GM21515 (cell line): ENCODE results near the gene AR.

Experiments used
- ATAC-seq: cut with Tn5 transposase; IDR thresholded peaks from one replicate; pipeline ENCODE4 v1.9.1; 2021; ENCODE audit not compliant: unreplicated experiment

The AR gene, protein sequence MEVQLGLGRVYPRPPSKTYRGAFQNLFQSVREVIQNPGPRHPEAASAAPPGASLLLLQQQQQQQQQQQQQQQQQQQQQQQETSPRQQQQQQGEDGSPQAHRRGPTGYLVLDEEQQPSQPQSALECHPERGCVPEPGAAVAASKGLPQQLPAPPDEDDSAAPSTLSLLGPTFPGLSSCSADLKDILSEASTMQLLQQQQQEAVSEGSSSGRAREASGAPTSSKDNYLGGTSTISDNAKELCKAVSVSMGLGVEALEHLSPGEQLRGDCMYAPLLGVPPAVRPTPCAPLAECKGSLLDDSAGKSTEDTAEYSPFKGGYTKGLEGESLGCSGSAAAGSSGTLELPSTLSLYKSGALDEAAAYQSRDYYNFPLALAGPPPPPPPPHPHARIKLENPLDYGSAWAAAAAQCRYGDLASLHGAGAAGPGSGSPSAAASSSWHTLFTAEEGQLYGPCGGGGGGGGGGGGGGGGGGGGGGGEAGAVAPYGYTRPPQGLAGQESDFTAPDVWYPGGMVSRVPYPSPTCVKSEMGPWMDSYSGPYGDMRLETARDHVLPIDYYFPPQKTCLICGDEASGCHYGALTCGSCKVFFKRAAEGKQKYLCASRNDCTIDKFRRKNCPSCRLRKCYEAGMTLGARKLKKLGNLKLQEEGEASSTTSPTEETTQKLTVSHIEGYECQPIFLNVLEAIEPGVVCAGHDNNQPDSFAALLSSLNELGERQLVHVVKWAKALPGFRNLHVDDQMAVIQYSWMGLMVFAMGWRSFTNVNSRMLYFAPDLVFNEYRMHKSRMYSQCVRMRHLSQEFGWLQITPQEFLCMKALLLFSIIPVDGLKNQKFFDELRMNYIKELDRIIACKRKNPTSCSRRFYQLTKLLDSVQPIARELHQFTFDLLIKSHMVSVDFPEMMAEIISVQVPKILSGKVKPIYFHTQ

DNA sequence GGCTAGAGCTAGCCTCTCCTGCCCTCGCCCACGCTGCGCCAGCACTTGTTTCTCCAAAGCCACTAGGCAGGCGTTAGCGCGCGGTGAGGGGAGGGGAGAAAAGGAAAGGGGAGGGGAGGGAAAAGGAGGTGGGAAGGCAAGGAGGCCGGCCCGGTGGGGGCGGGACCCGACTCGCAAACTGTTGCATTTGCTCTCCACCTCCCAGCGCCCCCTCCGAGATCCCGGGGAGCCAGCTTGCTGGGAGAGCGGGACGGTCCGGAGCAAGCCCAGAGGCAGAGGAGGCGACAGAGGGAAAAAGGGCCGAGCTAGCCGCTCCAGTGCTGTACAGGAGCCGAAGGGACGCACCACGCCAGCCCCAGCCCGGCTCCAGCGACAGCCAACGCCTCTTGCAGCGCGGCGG is at the start of gene AR:
Gene AR (plus strand): TSS at position 204 of the 400 bp plus-strand sequence. CDS start 1,126 bp downstream, outside the sequence.
- no peak for ATAC-seq

DNA sequence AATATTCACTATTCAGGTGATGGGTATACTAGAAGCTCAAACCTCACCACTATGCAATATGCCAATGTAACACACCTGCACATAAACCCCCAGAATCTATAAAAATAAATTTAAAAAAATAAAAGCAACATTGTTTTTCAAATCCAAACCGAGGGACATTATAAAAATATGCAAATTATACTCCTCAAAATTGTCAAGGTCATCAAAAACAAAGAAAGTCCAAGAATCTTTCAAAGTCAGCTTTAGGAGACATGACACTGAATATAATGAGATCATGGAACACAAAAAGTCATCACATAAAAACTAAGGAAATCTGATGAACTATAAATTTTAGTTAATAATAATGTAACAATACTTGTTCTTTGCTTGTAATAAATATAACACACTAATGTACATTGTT is 43.2 kb upstream of the AR start:
- ATAC-seq, result no peak

DNA sequence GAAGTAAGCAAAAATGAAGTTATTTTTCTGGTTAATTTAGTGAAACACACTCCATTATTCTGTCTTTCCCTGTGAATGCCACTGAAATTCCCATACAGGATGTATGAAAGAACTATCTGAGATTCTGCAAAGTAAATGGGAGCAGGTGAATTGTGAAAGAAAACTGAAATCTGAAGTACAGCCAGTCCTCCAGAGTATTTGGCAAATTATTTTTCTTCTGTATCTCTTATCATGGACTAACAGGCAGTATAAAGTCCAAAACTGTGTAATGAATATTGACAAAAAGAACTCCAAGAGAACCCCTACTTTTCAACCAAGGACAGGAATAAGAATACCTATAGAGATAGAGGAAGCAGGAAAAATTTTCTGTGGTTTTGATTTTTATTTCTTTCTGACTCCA is 40.8 kb upstream of the AR start:
- ATAC-seq, result no peak

DNA sequence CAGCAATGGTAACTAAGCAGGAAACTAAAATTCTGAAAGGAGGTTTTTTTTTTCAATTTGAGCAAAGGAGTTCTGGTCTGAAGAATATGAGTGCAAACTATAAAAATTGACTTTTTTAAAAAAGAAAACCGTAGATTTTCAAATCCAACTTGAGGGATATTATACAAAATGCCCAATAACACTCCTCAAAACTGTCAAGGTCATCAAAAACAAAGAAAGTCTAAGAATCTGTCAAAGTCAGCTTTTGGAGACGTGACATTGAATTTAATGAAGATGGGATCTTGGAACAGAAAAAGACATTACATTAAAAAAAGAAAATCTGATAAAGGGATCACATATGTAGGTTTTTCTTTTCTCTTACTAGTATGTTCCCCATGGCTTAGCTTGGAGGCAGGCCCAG is 40.4 kb upstream of the AR start:
- no peak for ATAC-seq

DNA sequence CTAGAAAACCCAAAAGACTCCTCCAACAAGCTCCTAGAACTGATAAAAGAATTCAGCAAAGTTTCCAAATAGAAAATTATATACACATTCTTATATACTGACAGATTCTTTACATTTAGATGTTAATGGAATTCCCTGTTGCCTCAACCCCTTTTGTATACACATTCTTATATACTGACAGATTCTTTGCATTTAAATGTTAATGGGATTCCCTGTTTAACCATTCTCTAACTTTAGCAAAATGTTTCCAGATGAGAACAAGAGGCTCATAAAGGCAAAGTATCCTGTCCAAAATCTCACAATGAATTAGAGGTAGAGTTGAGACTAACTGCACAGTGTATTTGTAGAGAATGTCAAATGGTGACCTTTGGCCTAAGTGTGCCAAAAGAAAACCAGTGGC is 23.1 kb upstream of the AR start:
- ATAC-seq, result no peak

DNA sequence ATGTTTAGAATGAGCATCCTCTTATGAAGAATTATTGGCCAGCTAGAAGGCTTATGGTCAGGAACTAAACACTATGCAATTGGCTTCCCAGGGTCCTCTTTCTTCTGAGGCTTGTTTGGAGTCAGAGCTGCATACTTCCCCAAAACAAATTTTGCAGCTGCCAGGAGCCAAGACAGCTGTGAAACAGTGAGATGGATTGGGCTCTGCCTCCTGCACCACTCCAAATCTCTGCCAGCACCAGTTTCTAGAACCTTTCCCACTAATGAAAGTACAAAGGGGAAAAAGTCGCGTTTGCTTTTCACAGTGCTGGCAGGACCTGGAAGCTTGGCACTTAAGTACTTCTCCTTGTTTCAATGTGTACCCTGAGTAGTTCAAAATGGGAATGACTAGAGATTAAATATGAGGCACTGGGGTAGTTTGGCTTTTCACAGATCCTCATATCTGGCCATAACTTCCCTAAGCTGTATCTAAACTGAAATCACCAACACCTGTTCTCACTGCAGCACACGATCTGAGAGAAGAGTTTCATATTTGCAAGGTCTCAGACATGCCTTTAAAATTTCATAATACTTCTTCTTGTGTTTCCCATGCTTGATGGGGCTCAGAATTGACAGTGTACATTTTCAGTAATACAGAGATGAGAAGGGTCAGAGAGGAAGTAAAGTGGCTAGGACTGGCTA is 20.7 kb upstream of the AR start:
- no peak for ATAC-seq

DNA sequence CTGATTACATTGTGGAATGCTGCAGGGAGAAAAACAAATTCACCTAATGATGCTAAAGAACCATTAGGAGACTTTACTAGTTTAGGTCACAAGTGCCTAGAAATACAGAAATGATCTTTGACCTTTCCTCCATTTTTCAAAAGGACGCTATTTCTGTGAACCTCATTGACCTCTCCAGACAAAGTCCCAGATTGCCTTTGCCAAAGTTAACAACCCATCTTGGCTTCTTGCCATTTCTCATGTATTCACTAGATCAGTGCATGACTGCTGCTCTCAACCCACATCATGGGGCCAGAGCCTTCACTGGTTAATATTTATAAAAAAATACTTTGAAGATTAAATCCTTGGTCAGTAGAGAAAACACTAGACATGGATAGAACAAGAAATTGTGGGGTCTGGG is 19.9 kb upstream of the AR start:
- no peak for ATAC-seq

DNA sequence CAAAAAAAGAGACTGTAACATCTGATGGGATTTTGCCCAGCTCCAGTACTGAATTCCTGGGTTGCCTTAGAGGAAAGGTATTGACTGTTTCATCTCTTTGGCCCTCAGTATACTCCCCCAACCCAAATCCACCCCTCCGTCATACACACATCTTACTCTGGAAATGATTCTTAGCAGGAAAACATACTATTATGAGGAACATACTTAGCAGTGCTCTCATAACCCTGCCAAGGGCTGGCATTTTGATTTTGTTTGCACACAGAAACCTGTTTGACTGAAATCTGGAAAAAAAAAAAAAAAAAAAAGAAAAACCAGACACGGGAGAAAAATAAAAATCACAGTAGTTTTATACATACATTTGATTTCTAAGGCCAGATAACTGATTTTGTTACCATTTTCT is 19.4 kb upstream of the AR start:
- ATAC-seq, result no peak

DNA sequence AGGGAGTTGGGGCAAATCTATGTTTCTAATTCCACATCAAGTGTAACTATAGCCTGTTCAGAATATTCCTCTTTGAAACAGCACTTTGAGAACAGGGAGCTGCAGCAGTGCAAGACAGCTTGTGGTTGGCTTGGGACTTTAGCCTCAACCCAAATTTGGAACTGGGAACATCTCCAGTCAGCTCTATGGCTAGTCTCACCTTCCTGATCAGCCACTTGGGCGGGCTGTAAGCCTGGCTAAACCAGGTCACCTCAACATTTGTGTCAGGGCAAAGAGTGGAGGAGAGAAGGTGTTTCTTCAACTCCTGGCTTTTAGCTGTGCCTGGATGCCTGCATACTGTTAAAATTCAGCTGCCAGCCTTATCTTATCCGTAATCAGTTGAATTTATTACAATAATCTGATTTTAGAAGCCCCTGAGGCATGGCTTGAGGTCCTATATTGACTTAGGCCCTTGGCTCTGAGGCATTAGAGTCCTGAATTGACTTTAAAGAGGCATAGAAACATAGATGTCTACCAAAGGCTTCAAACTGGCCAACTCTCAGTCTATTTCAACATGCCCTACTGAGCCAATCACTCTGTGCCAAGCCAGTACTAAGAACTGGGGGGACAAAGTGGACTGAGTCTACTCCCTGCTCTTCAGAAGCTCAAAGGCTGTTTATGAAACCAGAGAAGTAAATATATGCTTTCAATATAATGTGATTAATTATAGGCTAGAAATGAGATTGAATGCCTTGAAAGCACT is 18.7 kb upstream of the AR start:
- ATAC-seq, result no peak

DNA sequence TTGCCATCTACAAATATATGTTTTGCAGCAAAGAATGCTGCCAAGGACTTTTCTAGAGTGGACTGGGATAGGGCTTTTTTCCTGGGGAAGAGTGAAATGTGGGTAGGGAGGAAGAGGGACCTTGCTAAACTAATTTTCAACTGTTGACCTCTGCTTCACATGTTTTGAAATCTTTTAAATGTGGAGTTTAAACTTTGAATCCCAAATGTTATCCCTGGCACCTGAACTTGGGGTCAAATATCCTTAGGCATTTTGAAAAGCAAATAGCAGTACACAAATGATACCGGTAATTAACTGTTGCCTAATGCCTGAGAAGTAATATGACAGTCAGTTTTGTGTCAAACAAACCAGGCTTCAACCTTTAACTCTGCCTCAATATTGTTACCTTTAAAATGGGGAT is 7.3 kb upstream of the AR start:
- no peak for ATAC-seq

DNA sequence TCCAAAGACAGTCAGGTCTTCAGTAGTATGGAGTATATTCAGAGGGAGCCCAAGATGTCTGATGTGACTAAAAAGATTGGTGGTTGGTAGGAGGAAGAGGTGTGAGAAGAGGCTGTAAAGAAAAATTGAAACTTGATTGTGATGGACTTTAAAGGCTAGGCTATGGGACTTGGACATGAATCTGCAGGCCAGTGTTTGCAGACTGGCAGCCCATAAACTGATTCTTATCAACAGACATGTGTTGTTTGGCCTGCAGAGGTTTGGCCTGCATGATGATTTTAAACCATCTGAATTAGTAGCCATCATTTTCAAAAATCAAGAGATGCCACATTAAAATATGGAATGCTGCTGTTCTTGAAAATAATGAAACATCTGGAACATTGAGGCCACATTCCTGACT is 5.4 kb upstream of the AR start:
- ATAC-seq, result no peak

DNA sequence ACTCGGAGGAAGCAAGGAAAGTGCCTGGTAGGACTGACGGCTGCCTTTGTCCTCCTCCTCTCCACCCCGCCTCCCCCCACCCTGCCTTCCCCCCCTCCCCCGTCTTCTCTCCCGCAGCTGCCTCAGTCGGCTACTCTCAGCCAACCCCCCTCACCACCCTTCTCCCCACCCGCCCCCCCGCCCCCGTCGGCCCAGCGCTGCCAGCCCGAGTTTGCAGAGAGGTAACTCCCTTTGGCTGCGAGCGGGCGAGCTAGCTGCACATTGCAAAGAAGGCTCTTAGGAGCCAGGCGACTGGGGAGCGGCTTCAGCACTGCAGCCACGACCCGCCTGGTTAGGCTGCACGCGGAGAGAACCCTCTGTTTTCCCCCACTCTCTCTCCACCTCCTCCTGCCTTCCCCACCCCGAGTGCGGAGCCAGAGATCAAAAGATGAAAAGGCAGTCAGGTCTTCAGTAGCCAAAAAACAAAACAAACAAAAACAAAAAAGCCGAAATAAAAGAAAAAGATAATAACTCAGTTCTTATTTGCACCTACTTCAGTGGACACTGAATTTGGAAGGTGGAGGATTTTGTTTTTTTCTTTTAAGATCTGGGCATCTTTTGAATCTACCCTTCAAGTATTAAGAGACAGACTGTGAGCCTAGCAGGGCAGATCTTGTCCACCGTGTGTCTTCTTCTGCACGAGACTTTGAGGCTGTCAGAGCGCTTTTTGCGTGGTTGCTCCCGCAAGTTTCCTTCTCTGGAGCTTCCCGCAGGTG is 637 bp downstream of the AR start:
- ATAC-seq, result no peak

DNA sequence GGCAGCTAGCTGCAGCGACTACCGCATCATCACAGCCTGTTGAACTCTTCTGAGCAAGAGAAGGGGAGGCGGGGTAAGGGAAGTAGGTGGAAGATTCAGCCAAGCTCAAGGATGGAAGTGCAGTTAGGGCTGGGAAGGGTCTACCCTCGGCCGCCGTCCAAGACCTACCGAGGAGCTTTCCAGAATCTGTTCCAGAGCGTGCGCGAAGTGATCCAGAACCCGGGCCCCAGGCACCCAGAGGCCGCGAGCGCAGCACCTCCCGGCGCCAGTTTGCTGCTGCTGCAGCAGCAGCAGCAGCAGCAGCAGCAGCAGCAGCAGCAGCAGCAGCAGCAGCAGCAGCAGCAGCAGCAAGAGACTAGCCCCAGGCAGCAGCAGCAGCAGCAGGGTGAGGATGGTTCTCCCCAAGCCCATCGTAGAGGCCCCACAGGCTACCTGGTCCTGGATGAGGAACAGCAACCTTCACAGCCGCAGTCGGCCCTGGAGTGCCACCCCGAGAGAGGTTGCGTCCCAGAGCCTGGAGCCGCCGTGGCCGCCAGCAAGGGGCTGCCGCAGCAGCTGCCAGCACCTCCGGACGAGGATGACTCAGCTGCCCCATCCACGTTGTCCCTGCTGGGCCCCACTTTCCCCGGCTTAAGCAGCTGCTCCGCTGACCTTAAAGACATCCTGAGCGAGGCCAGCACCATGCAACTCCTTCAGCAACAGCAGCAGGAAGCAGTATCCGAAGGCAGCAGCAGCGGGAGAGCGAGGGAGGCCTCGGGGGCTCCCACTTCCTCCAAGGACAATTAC is 1.4 kb downstream of the AR start:
- no peak for ATAC-seq

DNA sequence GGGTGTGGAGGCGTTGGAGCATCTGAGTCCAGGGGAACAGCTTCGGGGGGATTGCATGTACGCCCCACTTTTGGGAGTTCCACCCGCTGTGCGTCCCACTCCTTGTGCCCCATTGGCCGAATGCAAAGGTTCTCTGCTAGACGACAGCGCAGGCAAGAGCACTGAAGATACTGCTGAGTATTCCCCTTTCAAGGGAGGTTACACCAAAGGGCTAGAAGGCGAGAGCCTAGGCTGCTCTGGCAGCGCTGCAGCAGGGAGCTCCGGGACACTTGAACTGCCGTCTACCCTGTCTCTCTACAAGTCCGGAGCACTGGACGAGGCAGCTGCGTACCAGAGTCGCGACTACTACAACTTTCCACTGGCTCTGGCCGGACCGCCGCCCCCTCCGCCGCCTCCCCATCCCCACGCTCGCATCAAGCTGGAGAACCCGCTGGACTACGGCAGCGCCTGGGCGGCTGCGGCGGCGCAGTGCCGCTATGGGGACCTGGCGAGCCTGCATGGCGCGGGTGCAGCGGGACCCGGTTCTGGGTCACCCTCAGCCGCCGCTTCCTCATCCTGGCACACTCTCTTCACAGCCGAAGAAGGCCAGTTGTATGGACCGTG is 2.2 kb downstream of the AR start:
- ATAC-seq, result no peak

DNA sequence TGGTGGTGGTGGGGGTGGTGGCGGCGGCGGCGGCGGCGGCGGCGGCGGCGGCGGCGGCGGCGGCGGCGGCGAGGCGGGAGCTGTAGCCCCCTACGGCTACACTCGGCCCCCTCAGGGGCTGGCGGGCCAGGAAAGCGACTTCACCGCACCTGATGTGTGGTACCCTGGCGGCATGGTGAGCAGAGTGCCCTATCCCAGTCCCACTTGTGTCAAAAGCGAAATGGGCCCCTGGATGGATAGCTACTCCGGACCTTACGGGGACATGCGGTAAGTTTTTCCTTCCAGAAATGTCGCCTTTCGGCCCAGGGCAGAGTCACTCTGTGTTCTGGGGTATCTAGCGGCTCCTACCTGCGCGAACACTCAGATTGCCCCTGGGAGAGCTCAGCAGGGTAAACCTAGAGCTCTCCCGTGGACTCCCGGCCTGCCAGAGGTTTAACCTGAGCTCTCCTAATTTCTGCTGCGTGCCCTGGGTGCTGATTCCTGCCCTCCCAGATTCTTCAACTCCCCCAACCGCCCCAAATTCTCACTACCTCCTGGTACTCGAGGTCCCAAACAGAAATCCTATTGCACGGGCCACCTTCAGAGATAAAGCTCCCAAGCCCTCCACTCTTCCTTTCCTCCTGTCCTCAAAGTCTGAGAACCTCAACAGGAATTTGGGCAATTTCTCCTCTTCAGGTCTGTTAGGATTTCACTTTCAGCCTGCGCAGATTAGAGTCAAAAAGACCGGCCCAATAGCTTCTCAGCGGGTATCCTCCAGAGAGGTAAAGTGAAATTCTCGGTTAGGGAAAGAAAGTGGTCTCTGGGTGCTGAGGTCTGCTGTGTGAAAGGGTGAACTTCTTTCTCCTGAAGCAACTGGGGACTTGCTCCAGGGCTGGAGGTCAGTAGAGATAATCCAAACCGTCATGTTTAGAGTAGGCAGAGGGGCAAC is 2.9 kb downstream of the AR start:
- ATAC-seq, result no peak

DNA sequence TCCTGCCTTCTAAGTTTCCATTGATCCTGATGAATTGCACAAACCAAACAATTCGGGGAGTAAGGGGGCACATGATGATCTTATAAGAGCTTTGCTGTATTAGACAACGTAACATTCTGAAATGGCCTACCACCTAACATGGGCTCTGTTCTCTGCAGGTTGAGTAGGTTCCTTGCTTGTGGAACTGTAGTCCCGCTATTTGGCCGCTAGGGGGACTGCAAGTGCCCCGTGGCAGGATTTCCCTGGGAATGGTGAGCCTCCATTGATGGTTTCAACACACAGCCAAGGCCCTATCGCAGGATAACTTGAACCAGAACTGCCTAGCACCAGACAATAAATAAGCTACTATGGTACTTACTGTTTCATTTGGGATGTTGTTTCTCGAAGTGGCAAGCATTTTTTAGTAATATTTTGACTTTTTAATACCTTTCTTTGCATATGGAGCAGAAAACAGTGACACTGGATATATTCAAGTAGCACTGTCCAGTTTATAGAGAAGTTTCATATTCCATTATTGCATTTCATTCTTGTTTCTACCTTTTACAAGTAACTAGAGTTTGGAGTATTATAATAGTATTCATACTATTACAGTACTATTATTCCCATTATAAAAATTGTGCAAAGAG is 11.9 kb downstream of the AR start:
- no peak for ATAC-seq

DNA sequence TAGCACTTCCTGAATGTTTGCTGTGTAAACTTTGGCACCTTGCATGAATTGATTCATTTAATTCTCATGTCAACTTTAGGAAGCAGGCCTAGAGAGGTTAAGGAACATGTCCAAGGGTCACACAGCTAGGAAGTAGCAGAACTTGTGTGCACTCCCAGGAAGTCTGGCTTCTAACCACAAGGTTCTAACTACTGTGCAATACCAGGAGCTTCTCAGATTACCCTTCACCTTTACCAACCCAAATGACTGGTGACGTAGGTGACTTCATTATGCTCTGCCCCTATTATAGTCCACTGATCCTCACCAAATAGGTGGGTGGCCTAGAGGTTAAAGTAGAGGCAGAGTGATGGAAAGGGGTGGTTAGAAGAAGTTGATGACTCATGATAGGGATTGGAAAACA is 14.4 kb downstream of the AR start:
- no peak for ATAC-seq
